Activated effector memory CD4-positive, alpha-beta T cell treated with Interleukin-2 at 50 U/mL for 16 hours (primary cell): ENCODE data around the gene PRSS38.
"Not testable (repeated sequence)": the region's sequence is repeated elsewhere in the genome, so short reads cannot be mapped to it uniquely, and the experiment has no call there.

Source experiments
- DNase-seq: peaks from one replicate; pipeline ENCODE4 v3.0.0-alpha.2; 2020

Gene PRSS38

GRCh38 chr1:227846265-227846858 is 30.9 kb downstream of the PRSS38 start:
- DNase-seq: no peak

GRCh38 chr1:227847046-227847445 is 31.6 kb downstream of the PRSS38 start:
- not testable (repeated sequence) for DNase-seq

GRCh38 chr1:227848430-227848932 is 33.0 kb downstream of the PRSS38 start:
- DNase-seq: no peak

GRCh38 chr1:227849251-227849650 is 33.8 kb downstream of the PRSS38 start:
- DNase-seq: no peak

GRCh38 chr1:227854189-227854588 is 38.7 kb downstream of the PRSS38 start:
- no peak for DNase-seq

- DNase-seq: no peak
These were observed 40.2 kb downstream of the PRSS38 start for GRCh38 chr1:227855687-227856086.

GRCh38 chr1:227856147-227856858 is 40.8 kb downstream of the PRSS38 start:
- DNase-seq: no peak

GRCh38 chr1:227864882-227865281 is 49.4 kb downstream of the PRSS38 start:
- no peak for DNase-seq

GRCh38 chr1:227869279-227869842 is 53.9 kb downstream of the PRSS38 start:
- no peak for DNase-seq

- no peak for DNase-seq
These were observed 54.4 kb downstream of the PRSS38 start for GRCh38 chr1:227869851-227870305.

GRCh38 chr1:227870366-227870765 is 54.9 kb downstream of the PRSS38 start:
- DNase-seq: no peak

- not testable (repeated sequence) for DNase-seq
These were observed 56.4 kb downstream of the PRSS38 start for GRCh38 chr1:227871892-227872291.

- not testable (repeated sequence) for DNase-seq
These were observed 62.3 kb downstream of the PRSS38 start for GRCh38 chr1:227877810-227878209.

GRCh38 chr1:227880342-227880924 is 65.0 kb downstream of the PRSS38 start:
- DNase-seq: no peak

GRCh38 chr1:227883073-227883520 is 67.6 kb downstream of the PRSS38 start:
- no peak for DNase-seq

- DNase-seq: no peak
These were observed 68.3 kb downstream of the PRSS38 start for GRCh38 chr1:227883641-227884301.

GRCh38 chr1:227884370-227885134 is 69.1 kb downstream of the PRSS38 start:
- peak; percentile 0 for DNase-seq

GRCh38 chr1:227885135-227885647 is 69.7 kb downstream of the PRSS38 start:
- peak; percentile 47 for DNase-seq

- DNase-seq: peak; percentile 7
These were observed 70.4 kb downstream of the PRSS38 start for GRCh38 chr1:227885648-227886502.

- DNase-seq: no peak
These were observed 71.1 kb downstream of the PRSS38 start for GRCh38 chr1:227886503-227886961.
